Measurements from ENCODE around the gene DRAP1.

DRAP1 gene

DNA sequence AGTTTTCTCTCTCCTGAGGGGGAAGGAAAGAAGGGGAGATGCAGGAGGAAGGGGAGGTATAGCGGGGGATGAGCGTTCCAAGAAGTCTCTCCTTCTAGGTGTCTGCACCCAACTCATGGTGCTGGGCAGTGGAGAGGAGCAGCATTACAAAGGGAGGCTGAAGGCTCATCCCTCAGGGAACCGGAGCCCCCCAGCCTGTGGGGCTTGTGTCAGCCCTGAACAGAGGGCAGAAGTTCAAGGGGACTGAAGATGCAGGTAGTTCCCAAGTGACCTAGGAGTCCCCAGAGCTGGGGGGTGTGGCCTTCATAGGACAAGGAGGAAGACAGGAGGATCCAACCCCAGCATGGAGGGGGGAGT lies 2.2 kb upstream of the DRAP1 start:
- no peaks in the 10 kb centered on the region for H3K9me3 ChIP-seq (replicated peaks; ENCODE audit: insufficient read depth, low read length)
- no peaks in the 10 kb centered on the region for H3K27me3 ChIP-seq (replicated peaks; ENCODE audit: insufficient read depth, low read length)
- H4K20me1 ChIP-seq (ENCODE audit: insufficient read depth, low read length): no peaks in the 10 kb centered on the region
- TF ChIP-seq EZH2 (optimal IDR thresholded peaks at IDR 0.05; ENCODE audit: low read depth, low read length): no peak
- TF ChIP-seq, protein P1, sequence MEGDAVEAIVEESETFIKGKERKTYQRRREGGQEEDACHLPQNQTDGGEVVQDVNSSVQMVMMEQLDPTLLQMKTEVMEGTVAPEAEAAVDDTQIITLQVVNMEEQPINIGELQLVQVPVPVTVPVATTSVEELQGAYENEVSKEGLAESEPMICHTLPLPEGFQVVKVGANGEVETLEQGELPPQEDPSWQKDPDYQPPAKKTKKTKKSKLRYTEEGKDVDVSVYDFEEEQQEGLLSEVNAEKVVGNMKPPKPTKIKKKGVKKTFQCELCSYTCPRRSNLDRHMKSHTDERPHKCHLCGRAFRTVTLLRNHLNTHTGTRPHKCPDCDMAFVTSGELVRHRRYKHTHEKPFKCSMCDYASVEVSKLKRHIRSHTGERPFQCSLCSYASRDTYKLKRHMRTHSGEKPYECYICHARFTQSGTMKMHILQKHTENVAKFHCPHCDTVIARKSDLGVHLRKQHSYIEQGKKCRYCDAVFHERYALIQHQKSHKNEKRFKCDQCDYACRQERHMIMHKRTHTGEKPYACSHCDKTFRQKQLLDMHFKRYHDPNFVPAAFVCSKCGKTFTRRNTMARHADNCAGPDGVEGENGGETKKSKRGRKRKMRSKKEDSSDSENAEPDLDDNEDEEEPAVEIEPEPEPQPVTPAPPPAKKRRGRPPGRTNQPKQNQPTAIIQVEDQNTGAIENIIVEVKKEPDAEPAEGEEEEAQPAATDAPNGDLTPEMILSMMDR (IDR thresholded peaks at IDR 0.05; ENCODE audit: low read length): no peak
- no peak for TF ChIP-seq EZH2phosphoT487 (IDR thresholded peaks at IDR 0.05; ENCODE audit: low read length)
- no peak overlapping the region for H3K4me3 ChIP-seq (ENCODE audit: low read length)
- H3K36me3 ChIP-seq (replicated peaks; ENCODE audit: insufficient read depth, low read length): no peaks in the 10 kb centered on the region
- H3K4me1 ChIP-seq (ENCODE audit: low read length): peaks cover 8% of the 10 kb centered on the region; the same call in 1 of the 2 replicates
- no peak overlapping the region for H3K9ac ChIP-seq (ENCODE audit: low read length)
- no peaks in the 10 kb centered on the region for H3K9me2 ChIP-seq (replicated peaks; ENCODE audit: insufficient read depth, low read length)
- H3K4me2 ChIP-seq (ENCODE audit: low read depth, low read length): peak overlapping the region; percentile 91; the same call in 1 of the 2 replicates
- H2AFZ ChIP-seq (ENCODE audit: low read length): no peak overlapping the region
- peaks cover 36% of the 10 kb centered on the region for H3K79me2 ChIP-seq (ENCODE audit: low read length)
- H3F3A ChIP-seq (ENCODE audit: insufficient read depth, low read length): peaks cover 4% of the 10 kb centered on the region; the same call in 1 of the 2 replicates
- H3K27ac ChIP-seq (ENCODE audit: low read length): no peak overlapping the region
- no peak for DNase-seq

- DNase-seq: no peak
- Histone ChIP-seq H3K36me3 (replicated peaks; ENCODE audit: insufficient read depth, low read length) (no peaks in the 10 kb centered on the region), H3K79me2 (ENCODE audit: low read length) (peaks cover 36% of the 10 kb centered on the region), H3K4me1 (ENCODE audit: low read length) (peaks cover 8% of the 10 kb centered on the region; the same call in 1 of the 2 replicates), H3K9me2 (replicated peaks; ENCODE audit: insufficient read depth, low read length) (no peaks in the 10 kb centered on the region), H4K20me1 (ENCODE audit: insufficient read depth, low read length) (no peaks in the 10 kb centered on the region), H3K4me2 (ENCODE audit: low read depth, low read length) (peak overlapping the region; percentile 91), H3K4me3 (ENCODE audit: low read length) (peak overlapping the region; percentile 85), H3K9me3 (replicated peaks; ENCODE audit: insufficient read depth, low read length) (no peaks in the 10 kb centered on the region), H3K27me3 (replicated peaks; ENCODE audit: insufficient read depth, low read length) (no peaks in the 10 kb centered on the region), H3F3A (ENCODE audit: insufficient read depth, low read length) (peaks cover 4% of the 10 kb centered on the region; the same call in 1 of the 2 replicates), H3K27ac (ENCODE audit: low read length) (no peak overlapping the region), H2AFZ (ENCODE audit: low read length) (no peak overlapping the region), H3K9ac (ENCODE audit: low read length) (peak overlapping the region; percentile 90)
- TF ChIP-seq EZH2phosphoT487 (IDR thresholded peaks at IDR 0.05; ENCODE audit: low read length) (no peak), EZH2 (optimal IDR thresholded peaks at IDR 0.05; ENCODE audit: low read depth, low read length) (no peak)
- TF ChIP-seq, protein P1 (IDR thresholded peaks at IDR 0.05; ENCODE audit: low read length): no peak
Observed at GRCh38 chr11:65917434-65918210, 1.6 kb upstream of the DRAP1 start.

GRCh38 chr11:65918211-65919140 lies 750 bp upstream of the DRAP1 start, which contains the start of gene C11orf68:
Gene C11orf68, minus strand, starts transcription at chr11:65919062. Its CDS starts 31 bp downstream, at chr11:65919031.
- TF ChIP-seq EZH2 (optimal IDR thresholded peaks at IDR 0.05; ENCODE audit: low read depth, low read length): no peak
- TF ChIP-seq, protein P1 (IDR thresholded peaks at IDR 0.05; ENCODE audit: low read length): no peak
- no peak for TF ChIP-seq EZH2phosphoT487 (IDR thresholded peaks at IDR 0.05; ENCODE audit: low read length)
- H3K27me3 ChIP-seq (replicated peaks; ENCODE audit: insufficient read depth, low read length): no peaks in the 10 kb centered on the region
- H3K4me3 ChIP-seq (ENCODE audit: low read length): peak within 1 kb of the TSS; percentile 85
- H4K20me1 ChIP-seq (ENCODE audit: insufficient read depth, low read length): no peaks in the 10 kb centered on the region
- peaks cover 4% of the 10 kb centered on the region; the same call in 1 of the 2 replicates for H3F3A ChIP-seq (ENCODE audit: insufficient read depth, low read length)
- no peaks in the 10 kb centered on the region for H3K9me3 ChIP-seq (replicated peaks; ENCODE audit: insufficient read depth, low read length)
- H3K4me2 ChIP-seq (ENCODE audit: low read depth, low read length): peak within 1 kb of the TSS; percentile 99
- H3K9me2 ChIP-seq (replicated peaks; ENCODE audit: insufficient read depth, low read length): no peaks in the 10 kb centered on the region
- H3K27ac ChIP-seq (ENCODE audit: low read length): peak within 1 kb of the TSS; percentile 31; the same call in 1 of the 2 replicates
- H3K79me2 ChIP-seq (ENCODE audit: low read length): peaks cover 36% of the 10 kb centered on the region
- DNase-seq: peak; percentile 45
- no peaks in the 10 kb centered on the region for H3K36me3 ChIP-seq (replicated peaks; ENCODE audit: insufficient read depth, low read length)
- H2AFZ ChIP-seq (ENCODE audit: low read length): peak within 1 kb of the TSS; percentile 77
- H3K4me1 ChIP-seq (ENCODE audit: low read length): peaks cover 8% of the 10 kb centered on the region; the same call in 1 of the 2 replicates
- H3K9ac ChIP-seq (ENCODE audit: low read length): peak within 1 kb of the TSS; percentile 90

Data from MM.1S (cell line).